ENCODE results near the gene MLX. TPM values are rescaled to one million over a fixed set of nuclear protein-coding genes. Genes with fewer than 3 reads are reported as not detected.
"Not testable (repeated sequence)": the region's sequence is repeated elsewhere in the genome, so short reads cannot be mapped to it uniquely, and the experiment has no call there.

The MLX gene
- total RNA-seq, 1 donor = 43.4 TPM

- peak overlapping the region; percentile 23 for H3K4me2 ChIP-seq (ENCODE audit: insufficient read depth, low read length)
These were observed 18.6 kb upstream of the MLX start for GRCh38 chr17:42548070-42548837.

GRCh38 chr17:42548993-42549755, 17.7 kb upstream of the MLX start:
- Histone ChIP-seq H3K36me3 (ENCODE audit: insufficient read depth, low read length) (peaks cover 2% of the 10 kb centered on the region), H3K27ac (ENCODE audit: low read depth, low read length) (no peak overlapping the region), H2AFZ (ENCODE audit: low read length) (no peak overlapping the region), H3K4me2 (ENCODE audit: insufficient read depth, low read length) (peak overlapping the region; percentile 23), H3K4me1 (ENCODE audit: insufficient read depth, low read length) (peaks cover 5% of the 10 kb centered on the region), H3K79me2 (ENCODE audit: insufficient read depth, low read length) (peaks cover 6% of the 10 kb centered on the region), H4K20me1 (ENCODE audit: insufficient read depth, low read length) (peaks cover 7% of the 10 kb centered on the region), H3K27me3 (ENCODE audit: insufficient read depth, low read length) (no peaks in the 10 kb centered on the region), H3K4me3 (ENCODE audit: insufficient read depth, low read length) (no peak overlapping the region), H3K9me3 (ENCODE audit: low read depth, low read length) (no peaks in the 10 kb centered on the region)
- no peak for TF ChIP-seq CTCF (IDR thresholded peaks at IDR 0.05; ENCODE audit: extremely low read depth, low read depth, low read length)
- DNase-seq (ENCODE audit: insufficient read length, low spot score, missing footprints) = peak; percentile 82

More at GRCh38 chr17:42548070-42548837, 18.6 kb upstream of the MLX start:
- H3K4me3 ChIP-seq (ENCODE audit: insufficient read depth, low read length) = peak overlapping the region; percentile 28
- no peak for TF ChIP-seq CTCF (IDR thresholded peaks at IDR 0.05; ENCODE audit: extremely low read depth, low read depth, low read length)
- no peaks in the 10 kb centered on the region for H3K79me2 ChIP-seq (ENCODE audit: insufficient read depth, low read length)
- H3K27ac ChIP-seq (ENCODE audit: low read depth, low read length) = no peak overlapping the region
- H4K20me1 ChIP-seq (ENCODE audit: insufficient read depth, low read length) = peaks cover 4% of the 10 kb centered on the region
- H3K9me3 ChIP-seq (ENCODE audit: low read depth, low read length) = no peaks in the 10 kb centered on the region
- no peaks in the 10 kb centered on the region for H3K4me1 ChIP-seq (ENCODE audit: insufficient read depth, low read length)
- H3K27me3 ChIP-seq (ENCODE audit: insufficient read depth, low read length) = no peaks in the 10 kb centered on the region
- peaks cover 11% of the 10 kb centered on the region for H3K36me3 ChIP-seq (ENCODE audit: insufficient read depth, low read length)
- no peak overlapping the region for H2AFZ ChIP-seq (ENCODE audit: low read length)
- DNase-seq (ENCODE audit: insufficient read length, low spot score, missing footprints) = peak; percentile 90

- peak within 1 kb of the TSS; percentile 91 for H3K4me3 ChIP-seq (ENCODE audit: insufficient read depth, low read length)
- DNase-seq (ENCODE audit: insufficient read length, low spot score, missing footprints) = peak; percentile 49
- peak within 1 kb of the TSS; percentile 98 for H3K4me2 ChIP-seq (ENCODE audit: insufficient read depth, low read length)
- H4K20me1 ChIP-seq (ENCODE audit: insufficient read depth, low read length); H3K27me3 ChIP-seq (ENCODE audit: insufficient read depth, low read length); H3K9me3 ChIP-seq (ENCODE audit: low read depth, low read length); H2AFZ ChIP-seq (ENCODE audit: low read length); H3K27ac ChIP-seq (ENCODE audit: low read depth, low read length); H3K36me3 ChIP-seq (ENCODE audit: insufficient read depth, low read length): not testable (repeated sequence)
- H3K4me1 ChIP-seq (ENCODE audit: insufficient read depth, low read length) = peaks cover 13% of the 10 kb centered on the region
- H3K79me2 ChIP-seq (ENCODE audit: insufficient read depth, low read length) = peaks cover 16% of the 10 kb centered on the region
These were observed 14.2 kb upstream of the MLX start, which contains the start of gene HSD17B1 for GRCh38 chr17:42552736-42553135. HSD17B1 (plus strand) TSS chr17:42552923; CDS start chr17:42552934, 11 bp downstream.

GRCh38 chr17:42553161-42553818, 13.6 kb upstream of the MLX start:
- Histone ChIP-seq H3K27me3 (ENCODE audit: insufficient read depth, low read length) (no peaks in the 10 kb centered on the region), H3K4me3 (ENCODE audit: insufficient read depth, low read length) (peak overlapping the region; percentile 91)
- peak; percentile 89 for DNase-seq (ENCODE audit: insufficient read length, low spot score, missing footprints)

More at GRCh38 chr17:42553161-42553818, 13.6 kb upstream of the MLX start:
- Histone ChIP-seq H2AFZ (ENCODE audit: low read length) (no peak overlapping the region), H3K36me3 (ENCODE audit: insufficient read depth, low read length) (no peaks in the 10 kb centered on the region), H3K4me2 (ENCODE audit: insufficient read depth, low read length) (peak overlapping the region; percentile 98), H3K27ac (ENCODE audit: low read depth, low read length) (no peak overlapping the region), H3K4me1 (ENCODE audit: insufficient read depth, low read length) (peaks cover 13% of the 10 kb centered on the region), H3K9me3 (ENCODE audit: low read depth, low read length) (no peaks in the 10 kb centered on the region), H4K20me1 (ENCODE audit: insufficient read depth, low read length) (peaks cover 7% of the 10 kb centered on the region), H3K79me2 (ENCODE audit: insufficient read depth, low read length) (peaks cover 16% of the 10 kb centered on the region)
- TF ChIP-seq CTCF (IDR thresholded peaks at IDR 0.05; ENCODE audit: extremely low read depth, low read depth, low read length) = no peak
